GM12865 (cell line): ENCODE measurements around the gene PCID2.
A peak's percentile ranks its signal among the peaks of the same experiment; 100 is the strongest.

Experiments
- DNase-seq: peaks from one replicate; pipeline ENCODE4 v3.0.0; 2010; ENCODE audit warnings: low read depth
- H3K4me3 ChIP-seq: 2 replicates; pipeline ENCODE4 v1.5.1; 2011; ENCODE audit warnings: mild to moderate bottlenecking, low read depth, low read length, control low read depth
- CTCF ChIP-seq: IDR thresholded peaks from 2 replicates; pipeline ENCODE4 v1.5.1; 2011; ENCODE audit warnings: low read length, control low read depth, low read depth, inconsistent platforms; ENCODE audit not compliant: insufficient read depth; ENCODE audit errors: missing control alignments

The PCID2 gene

GRCh38 chr13:113179374-113180230 is 28.9 kb downstream of the PCID2 start:
- no peak overlapping the region for H3K4me3 ChIP-seq
- TF ChIP-seq CTCF = no peak
- no peak for DNase-seq

GRCh38 chr13:113178896-113179167 is 29.6 kb downstream of the PCID2 start:
- H3K4me3 ChIP-seq = no peak overlapping the region
- no peak for DNase-seq
- TF ChIP-seq CTCF = no peak

- no peak for TF ChIP-seq CTCF
- no peak for DNase-seq
- no peak overlapping the region for H3K4me3 ChIP-seq
Measured at GRCh38 chr13:113178070-113178895, 30.2 kb downstream of the PCID2 start.

GRCh38 chr13:113176822-113177221 is 31.6 kb downstream of the PCID2 start:
- no peak for TF ChIP-seq CTCF
- no peak for DNase-seq
- no peak overlapping the region for H3K4me3 ChIP-seq

- peak; percentile 50 for DNase-seq
- H3K4me3 ChIP-seq = no peak overlapping the region
- no peak for TF ChIP-seq CTCF
Measured at GRCh38 chr13:113176280-113176679, 32.2 kb downstream of the PCID2 start.

GRCh38 chr13:113172419-113172926 is 36.0 kb downstream of the PCID2 start:
- DNase-seq = no peak
- H3K4me3 ChIP-seq = no peak overlapping the region
- no peak for TF ChIP-seq CTCF
